SKM-1 treated with dmso at 0.1 percent for 144 hours (cell line): ENCODE measurements around the gene RBM47.
"Not testable (repeated sequence)": the region's sequence is repeated elsewhere in the genome, so short reads cannot be mapped to it uniquely, and the experiment has no call there.

ENCODE experiments used
- DNase-seq: peaks from one replicate; lab custom pipeline; 2025; ENCODE audit not compliant: unreplicated experiment; lab: John Stamatoyannopoulos, UW

RBM47 gene

DNA sequence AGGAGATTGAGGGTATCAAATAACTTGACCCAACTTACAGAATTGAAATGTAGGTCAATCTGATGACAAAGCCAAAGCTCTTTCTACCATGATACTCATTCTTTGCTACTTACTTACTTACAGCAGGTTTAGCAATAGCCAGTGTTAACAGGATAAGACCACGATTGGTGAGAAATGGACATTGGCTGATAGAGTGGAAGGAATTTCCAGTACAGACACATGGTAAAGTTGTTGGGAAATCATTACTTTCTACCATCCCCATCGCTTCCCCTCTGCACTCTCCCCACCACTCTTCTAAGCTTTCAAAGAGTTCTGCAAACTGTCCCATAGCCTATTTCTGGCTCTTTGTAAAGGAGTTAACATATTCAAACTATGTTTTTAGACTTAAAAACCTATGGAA is 174.8 kb downstream of the RBM47 start:
- peak; percentile 40 for DNase-seq

DNA sequence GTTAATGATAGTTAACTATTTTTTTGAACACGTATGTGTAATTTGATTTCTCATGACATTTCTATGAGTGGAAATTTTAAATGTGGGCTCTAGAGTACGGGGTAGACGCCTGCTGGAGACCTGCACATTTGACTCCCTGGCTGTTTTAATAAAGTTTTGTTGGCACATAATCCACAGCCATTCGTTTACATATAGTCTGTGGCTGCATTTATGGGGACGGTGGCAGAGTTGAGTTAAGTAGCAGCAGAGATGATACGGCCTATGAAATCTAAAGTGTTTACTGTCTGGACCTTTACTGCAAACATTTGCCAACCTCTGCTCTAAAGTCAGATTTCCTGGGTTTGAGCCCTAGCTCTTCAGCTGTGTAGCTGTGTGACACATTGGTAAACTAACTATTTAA is 175.8 kb downstream of the RBM47 start:
- DNase-seq: no peak

DNA sequence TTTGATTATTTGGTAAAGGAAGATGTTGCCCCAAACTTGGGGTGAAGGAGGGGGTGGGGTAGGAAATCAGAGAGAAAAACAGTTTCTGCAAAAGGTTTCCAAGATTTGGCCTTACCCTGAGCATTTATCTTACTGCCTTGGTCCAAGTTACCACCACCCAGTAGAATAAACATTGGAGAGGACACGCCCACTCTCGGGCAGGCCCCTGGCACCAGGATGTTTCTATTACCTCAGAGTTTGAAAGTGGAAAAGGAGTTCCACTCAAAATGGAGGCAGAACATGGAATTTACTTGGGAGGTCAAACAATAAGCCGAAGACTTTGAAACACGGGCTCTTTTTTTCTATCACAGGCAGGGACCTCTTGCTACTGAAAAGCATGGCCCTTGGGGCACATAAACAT is 180.8 kb downstream of the RBM47 start:
- no peak for DNase-seq

DNA sequence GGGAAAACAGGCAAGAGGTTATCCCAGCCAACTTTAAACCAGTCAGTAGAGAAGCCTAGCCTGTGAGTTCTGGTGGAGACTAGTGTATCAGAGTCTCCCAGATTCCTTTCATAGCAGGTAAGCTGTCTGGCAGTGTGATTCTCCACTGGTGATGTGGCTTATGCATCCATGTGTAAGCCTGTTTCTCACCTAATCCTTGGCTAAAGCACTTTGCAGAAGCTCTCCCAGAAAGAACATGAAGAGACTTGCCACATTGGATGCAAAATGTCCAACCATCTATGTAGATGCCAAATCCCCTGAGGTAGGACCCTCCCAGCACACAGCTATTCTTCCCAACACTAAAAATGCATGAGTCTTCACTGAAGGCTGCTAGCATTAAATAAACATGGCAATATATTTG is 182.8 kb downstream of the RBM47 start:
- no peak for DNase-seq

DNA sequence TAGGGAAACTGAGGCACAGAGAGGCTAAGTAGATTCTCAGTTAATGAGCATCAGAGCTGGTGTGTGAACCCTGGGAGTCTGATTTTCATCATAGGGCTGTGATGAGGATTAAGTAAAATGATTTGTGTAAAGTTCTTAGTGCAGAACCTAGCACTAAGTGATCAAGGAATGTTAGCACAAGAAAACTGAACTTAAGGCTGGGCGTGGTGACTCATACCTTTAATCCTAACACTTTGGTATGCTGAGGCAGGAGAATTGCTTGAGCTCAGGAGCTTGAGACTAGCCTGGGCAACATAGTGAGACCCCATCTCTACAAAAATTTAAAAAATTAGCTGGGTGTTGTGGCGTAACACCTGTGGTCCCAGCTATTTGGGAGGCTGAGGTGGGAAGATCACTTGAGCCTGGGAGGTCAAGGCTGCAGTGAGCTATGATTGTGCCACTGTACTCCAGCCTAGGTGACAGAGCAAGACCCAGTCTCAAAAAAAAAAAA is 183.4 kb downstream of the RBM47 start:
- not testable (repeated sequence) for DNase-seq

DNA sequence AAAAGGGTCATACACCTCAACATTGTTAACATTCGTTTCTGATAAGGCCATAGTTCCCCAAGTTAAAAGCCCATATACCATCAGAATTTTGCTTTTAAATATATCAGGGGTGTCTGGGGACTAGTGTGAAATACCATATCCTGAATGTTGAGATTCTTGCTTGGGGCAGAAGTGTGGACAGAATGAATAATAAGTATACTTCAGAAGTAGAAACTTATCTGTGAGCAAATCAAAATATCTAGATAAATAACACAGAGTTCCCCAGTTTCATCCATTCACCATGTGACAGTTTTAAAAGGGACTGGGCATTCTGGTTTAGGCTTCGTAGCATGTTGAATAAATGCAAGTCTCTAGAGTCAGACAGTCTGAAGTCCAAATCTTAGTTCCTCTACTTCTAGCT is 184.0 kb downstream of the RBM47 start:
- no peak for DNase-seq

DNA sequence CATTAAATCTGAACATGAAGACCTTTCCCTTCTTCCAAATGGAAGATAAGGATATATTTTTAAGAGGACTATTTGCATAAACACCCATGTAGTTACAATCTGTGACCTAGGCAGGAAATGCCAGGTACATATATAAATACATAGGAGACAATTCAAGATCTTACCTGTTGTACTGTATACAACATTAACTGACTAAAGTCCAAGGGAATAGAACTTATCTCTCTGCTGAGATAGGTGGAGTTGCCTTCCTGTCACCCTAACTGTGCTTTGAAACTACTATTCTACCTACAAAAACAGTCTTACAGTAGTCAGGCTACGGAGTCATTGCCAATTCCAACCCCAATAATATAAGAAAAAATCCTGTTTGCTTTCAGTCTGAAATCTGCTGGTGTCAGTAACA is 188.2 kb downstream of the RBM47 start:
- no peak for DNase-seq

DNA sequence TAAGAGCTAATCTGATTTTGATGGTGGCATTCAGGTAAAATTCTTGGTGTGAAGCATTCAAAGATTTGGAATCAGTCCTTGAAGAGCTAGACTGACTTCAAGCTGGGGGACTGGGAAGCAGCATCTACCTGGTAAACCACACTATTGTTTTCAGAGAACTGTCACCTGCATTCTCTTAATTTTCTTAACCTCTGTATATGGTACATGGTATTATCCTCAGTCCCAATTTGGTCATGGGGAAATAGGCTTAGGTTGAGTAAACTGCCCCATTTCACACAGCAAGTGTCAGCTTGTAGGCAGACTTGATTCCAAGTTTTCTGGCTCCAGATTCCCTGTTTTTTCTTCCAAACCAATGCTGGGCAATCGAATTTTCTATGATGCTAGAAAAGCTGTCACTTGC is 190.1 kb downstream of the RBM47 start:
- DNase-seq: no peak

DNA sequence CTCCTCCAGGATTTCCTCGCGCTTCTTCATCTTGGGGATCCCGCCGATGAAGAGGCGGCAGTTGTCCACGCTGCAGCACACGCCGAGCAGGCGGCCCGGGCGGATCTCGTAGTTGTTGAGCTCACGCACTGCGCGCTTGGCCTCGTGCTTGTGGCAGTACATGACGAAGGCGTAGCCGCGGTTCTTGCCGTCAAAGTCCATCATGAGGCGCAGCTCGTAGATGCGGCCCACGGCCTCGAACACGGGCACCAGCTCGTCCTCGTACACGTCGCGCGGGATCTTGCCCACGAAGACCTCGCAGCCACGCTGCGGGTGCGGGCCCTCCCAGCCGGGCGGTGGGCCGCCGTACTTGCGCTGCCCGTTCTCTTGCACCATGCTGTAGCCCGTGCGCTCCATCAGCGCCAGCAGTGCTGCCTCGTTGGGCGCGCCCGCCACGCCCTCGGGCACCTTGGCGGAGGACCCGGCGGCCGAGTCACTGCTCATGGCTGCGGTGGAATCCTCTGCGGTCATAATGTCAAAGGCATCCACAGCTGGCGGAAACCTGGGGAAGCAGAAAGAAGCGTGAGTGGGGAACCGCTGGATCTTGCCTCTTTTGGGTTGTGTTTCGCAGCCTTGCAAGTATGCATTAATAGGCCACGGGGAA is 191.2 kb downstream of the RBM47 start:
- DNase-seq: no peak

DNA sequence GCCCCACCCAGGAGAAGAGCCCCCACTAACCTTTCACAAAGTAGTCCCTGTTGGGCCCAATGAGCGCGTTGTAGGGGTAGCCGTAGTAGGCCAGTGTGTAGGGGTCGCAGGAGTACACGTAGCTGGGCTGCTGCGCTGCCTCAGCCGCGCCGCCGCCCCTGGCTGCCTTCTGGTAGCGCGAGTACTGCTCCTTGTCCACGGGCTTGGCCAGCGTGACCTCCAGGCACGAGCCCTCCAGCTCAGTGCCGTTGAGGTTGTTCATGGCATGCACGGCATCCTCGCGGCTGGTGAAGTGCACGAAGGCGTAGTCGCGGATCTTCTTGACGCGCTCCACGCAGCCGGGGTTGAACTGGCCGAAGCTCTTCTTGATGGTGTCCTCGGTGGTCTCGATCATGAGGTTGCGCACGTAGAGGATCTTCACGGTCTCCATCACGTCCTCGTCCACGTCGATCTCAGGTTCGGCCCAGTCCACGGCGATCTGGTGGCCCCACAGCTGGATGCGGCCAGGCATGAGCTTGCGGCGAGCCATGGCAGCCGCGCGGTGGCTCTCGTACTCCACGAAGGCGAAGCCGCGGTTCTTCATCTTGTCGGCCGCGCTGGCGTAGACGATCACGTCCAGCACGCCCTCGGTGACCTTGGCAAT is 191.8 kb downstream of the RBM47 start:
- DNase-seq: no peak

DNA sequence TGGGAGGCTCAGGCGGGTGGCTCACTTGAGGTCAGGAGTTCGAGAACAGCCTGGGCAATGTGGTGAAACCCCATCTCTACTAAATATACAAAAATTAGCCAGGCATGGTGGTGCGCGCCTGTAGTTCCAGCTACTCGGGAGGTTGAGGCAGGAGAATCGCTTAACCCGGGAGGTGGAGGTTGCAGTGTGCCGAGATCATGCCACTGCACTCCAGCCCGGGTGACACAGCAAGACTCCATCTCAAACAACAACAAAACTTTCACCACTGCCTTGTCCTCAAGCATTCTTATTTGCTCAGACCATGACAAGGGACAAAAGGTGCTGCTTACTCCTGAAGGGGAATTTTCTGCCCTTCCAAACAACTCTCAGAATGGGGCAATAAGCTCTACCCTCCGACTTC is 194.4 kb downstream of the RBM47 start:
- not testable (repeated sequence) for DNase-seq

DNA sequence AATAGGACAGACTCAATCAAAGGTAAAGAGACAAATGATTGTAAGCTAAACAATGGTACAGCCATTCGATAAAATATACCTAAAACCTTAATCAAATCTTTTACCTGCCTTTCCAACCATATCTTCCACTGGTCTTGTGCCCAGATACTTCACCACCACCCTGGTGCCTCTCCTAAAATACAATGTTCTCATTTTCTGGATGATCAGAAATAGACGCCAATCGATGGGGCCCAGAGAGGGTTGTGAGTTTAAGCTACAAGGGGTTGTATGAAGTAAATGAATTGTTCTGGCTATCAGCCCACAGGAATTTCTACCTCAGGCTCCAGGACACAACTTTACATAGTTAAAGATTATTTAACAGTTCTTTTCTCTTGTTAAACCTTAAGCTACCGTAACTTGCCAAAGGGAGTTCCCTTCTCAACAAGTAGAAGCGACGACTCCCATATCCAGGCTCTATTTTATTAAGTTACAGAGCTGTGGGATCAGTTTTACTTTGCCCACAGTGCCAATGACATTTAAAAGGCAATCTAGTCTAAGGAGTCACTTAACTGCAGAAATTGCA is 195.5 kb downstream of the RBM47 start:
- no peak for DNase-seq

DNA sequence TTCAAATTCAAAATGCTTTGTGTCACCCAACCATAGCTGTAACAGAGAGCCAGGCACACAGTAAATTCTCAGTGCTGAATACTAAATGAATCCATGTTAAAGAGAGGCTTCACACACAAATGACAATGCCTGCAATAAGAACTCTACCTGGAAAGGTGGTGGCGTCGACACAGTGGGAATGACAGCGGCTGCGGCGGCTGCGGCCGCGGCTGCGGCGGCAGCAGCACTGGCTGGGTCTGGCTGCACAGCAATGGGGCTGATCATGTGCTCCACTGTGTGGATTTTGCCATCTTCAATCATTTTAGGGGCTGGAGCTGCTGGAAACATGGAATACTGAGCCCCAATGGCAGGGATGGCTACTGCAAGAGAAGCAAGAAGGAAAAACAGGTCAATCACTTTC is 197.2 kb downstream of the RBM47 start:
- no peak for DNase-seq

DNA sequence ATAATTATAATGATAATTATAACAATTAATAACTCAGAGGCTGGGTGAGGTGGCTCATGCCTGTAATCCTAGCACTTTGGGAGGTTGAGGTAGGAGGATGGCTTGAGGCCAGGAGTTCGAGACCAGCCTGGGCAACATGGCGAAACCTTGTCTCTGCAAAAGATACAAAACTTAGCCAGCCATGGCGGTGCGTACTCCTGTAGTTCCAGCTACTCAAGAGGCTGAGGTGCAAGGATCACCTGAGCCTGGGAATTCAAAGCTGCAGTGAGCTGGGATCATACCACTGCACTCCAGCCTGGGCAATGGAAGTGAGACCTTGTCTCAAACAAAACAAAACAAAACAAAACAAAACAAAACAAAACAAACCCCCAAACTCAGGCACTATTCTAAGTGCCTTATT is 201.8 kb downstream of the RBM47 start:
- not testable (repeated sequence) for DNase-seq

DNA sequence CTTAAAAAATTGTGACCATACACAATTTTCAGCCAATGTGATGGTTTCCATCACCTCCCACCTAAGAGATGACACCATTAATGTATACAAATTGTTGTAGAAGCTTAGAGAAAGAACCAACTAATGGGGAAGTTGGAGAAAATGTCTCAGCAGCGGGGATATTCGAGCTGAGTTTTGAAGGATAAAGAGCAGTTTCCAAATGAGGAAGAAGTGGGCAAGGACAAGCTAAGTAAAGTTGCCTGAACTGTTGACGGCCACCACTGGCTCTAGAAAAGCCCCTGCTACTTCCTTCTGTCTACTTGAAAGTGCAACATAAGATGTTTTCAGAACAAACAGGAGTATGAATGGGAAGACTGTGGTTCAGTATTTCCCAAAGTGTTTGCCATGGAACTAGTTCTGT is 202.5 kb downstream of the RBM47 start:
- peak; percentile 67 for DNase-seq

DNA sequence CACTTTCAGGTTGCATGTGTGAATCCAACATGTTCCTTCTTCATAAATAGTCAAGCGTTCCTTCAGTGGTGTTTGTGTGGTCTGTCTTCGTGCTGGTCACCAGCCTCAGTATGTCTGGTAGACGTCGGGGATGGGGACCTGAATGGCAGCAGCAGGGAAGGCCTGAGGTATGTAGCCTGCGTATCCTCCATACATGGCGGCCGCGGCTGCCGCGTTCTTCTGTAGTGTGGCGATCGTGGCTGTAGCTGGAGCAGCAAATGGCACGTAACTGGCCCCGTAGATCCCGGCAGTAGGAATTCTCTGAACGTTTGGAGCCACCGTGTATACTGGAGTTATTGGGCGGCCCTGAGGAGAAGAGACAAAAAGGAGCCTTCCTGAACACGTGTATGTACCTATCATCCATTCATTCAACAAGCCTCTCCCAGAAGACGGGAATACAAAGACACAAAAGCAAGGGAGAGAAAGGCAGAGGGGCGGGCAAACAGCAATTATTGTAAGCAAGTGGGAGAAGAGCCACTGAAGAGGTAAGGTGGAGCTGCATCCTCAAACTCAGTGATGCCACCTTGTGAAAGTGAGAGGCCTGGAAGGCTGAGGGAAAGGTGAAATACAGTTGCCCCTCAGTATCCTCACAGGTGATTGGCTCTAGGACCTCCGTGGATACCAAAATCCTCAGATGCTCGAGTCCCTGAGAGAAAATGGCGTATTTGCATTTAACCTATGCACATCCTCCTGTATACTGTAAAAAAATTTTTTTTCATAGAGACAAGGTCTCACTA is 203.7 kb downstream of the RBM47 start:
- no peak for DNase-seq

DNA sequence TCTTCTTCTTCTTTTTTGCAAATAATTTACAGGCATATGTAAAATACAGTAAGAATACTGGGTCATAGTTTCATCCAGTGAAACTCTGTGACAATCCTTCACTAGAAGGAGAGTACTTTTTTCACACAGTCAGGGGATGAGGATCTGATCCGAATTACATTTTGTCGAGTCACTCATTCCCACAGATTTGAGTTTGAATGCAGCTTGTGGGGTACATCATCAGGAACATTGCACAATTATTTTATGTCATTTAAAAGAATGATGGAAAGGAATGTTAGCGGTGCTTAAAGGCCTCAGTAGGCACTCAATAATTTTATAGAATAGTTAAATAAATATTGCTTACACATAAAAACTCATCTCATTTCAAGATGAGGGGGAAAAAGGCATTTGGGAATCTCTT is 205.9 kb downstream of the RBM47 start:
- no peak for DNase-seq

DNA sequence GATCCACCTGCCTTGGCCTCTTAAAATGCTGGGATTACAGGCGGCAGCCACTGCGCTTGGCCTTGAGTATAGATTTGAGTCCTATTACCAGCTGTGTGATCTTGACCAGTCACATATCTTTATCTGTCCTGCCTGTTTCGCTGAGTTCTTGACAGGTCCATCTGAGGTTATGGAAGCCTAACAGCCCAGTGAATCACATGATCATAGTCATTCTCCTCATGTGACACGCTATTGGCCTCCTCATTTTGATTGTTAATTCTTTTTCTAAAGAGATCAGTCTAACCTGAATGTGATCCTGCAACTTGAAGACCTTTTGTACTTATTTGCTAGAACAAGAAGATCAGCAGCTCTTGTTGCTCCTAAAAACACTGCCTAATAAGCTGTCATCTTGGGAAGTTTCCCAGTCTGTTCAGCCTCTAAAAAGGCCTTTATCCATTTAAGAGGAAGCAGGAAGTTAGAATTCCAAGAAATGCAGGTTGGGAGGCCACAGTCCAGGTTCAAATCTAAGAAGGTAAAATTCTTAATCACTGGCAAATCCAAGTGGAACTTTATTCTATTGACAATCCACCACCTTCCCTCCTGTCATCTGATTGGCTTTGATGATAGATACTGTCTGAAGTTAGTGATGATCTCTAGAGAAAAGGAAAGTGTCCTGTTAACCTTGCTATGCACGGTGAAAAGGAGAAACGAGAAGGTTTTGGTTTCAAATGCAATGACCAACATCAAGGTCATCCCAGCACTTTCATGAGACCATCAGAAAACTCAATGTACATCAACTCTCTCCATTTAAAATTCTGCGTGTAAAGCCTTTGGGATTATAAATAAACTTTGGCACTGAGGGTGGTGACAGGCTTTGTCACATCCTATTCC is 207.6 kb downstream of the RBM47 start:
- no peak for DNase-seq

DNA sequence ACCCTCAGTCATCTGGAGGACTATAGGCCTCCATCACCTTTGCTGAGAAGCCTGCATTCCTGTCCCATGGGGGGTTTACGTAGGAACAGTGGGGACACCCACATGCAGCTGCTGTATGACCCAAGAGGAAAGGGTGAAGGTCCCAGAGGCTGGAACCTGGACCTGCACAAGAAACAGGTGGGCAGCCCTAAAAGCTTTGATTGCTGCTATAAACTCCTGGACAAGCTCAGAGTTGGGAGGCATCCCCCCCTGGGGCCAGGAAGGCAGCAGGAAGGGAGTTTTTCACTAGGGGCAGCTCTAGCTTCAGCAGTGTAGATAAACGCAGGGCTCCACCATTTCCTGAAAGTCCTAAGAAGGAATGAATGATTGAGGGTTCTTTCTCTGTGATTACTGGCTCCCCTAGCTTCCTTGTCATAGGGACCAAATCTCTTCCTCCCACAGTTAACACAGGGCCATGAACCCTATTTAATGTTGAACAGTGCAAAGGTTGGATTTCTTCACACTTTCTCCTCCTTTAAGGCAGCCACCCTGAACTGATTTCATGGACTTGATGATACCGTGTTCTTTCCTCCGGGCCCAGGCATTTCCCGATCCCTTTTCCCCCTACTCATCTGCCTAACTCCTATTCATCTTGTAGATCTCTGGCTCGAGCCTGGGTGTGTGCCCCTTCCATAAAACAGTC is 210.3 kb downstream of the RBM47 start:
- DNase-seq: no peak
